Skin of body (tissue), 2 donors: Measurements from ENCODE around the gene OR51B5. TPM values are rescaled to one million over a fixed set of nuclear protein-coding genes. Genes with fewer than 3 reads are reported as not detected.
"Not testable (repeated sequence)": the region's sequence is repeated elsewhere in the genome, so short reads cannot be mapped to it uniquely, and the experiment has no call there.

Experiments used
- DNase-seq: peaks from one replicate; lab custom pipeline; 2025; lab: John Stamatoyannopoulos, UW
- total RNA-seq: library from RNA; depleted of rRNA; stranded (reverse); fragments of >200 nt; gene quantifications from one replicate; pipeline ENCODE4 v1.2.3, GENCODE V29; 2014

OR51B5 gene, protein sequence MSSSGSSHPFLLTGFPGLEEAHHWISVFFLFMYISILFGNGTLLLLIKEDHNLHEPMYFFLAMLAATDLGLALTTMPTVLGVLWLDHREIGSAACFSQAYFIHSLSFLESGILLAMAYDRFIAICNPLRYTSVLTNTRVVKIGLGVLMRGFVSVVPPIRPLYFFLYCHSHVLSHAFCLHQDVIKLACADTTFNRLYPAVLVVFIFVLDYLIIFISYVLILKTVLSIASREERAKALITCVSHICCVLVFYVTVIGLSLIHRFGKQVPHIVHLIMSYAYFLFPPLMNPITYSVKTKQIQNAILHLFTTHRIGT
- 0.30 TPM for total RNA-seq

DNA sequence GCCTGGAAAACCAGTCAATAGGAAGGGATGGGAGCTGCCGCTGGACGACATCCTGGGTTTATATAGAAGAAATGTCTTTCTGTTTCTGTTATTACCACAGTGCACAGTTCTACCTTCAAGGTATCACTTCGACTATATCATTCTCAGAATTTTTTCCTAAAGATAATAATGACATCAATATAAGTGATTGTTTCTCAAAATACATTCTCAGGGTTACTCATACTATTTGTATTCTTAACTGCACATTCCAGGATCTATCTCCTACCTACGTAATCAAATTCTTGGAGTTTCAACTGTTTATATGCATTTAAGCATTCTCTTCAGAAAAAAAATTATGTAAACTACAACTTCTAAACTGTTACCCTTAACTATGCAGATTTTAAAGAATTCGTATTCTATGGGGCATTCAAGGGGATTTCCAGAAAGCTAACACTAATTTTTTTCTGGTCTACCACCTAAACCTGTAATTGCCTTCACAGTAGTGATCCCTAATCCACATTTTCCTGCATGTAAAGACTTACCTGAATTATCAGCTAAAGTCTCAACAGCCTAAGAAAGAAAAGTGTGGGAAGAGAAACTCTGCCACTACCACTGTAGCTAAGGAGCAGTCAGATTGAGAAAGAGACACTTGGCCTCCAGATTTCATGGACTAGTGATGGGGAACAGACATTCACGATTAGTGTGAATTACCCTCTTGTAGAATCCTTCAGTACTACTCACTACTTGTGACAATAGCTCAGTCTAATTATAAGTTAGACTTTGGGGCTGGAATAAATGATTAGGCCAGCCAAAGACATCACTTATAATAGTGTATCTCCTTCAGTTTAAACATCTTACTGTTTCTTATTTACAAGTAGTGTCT lies at the start of gene OR51B5:
OR51B5 (minus strand) TSS at position 51 of the 862 bp plus-strand sequence; CDS start at position 51, 0 bp downstream.
- no peak for DNase-seq

DNA sequence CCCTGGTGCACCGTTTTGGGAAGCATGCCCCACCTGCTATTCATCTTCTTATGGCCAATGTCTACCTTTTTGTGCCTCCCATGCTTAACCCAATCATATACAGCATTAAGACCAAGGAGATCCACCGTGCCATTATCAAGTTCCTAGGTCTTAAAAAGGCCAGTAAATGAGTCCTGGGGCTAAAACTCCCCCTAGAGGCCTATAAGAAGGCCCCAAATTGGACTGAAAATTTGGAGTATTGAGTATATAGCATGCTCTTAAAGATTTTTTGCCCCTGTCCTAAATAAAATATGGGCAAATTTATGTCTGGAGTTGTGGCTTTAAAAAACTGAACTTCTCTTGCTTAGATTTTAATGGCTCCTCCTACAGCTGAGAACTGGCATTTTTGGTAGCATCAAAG lies 46.9 kb upstream of the OR51B5 start:
- no peak for DNase-seq

DNA sequence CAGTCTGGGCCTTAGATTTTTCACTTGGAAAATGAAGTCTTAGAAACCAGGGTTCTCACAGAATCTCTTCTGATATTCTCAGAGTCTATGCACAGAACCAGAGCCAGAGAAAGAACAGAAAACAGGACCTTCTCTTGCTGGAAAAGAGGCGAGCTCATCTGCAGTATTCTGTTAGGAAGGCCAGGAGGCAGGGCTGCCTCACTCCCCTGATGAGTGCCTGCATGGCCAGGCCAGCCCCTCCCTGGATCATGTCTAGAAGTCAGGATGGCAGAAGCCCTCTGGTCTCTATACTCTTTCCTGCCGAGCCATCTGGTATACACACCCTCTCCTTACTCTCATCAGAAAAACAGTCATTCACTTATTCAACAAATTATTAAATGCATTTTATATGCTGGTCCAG lies 41.0 kb upstream of the OR51B5 start:
- DNase-seq, result no peak

DNA sequence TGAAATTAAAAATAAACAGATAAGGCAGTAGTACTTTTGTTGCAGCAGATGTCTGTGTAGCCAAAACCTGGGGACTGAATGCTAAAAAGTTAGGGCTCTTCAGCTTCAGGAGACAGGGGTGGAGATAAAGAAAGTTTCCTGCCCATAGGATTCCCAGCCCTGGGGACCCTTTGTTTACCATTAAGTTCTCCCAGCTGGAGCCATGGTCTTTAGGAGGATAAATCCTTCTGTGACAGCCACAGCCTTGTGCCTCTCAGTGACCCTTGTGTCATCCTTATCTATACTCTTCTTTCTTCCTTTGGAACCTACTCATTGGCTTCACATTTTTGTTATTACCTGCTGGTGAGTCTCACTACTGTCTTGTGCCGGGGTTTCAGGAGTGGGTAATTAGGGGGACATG lies 40.3 kb upstream of the OR51B5 start, which contains the start of gene OR51M1:
OR51M1 (plus strand) TSS at position 237 of the 400 bp plus-strand sequence. CDS start 5,587 bp downstream, outside the sequence.
- DNase-seq, result no peak

DNA sequence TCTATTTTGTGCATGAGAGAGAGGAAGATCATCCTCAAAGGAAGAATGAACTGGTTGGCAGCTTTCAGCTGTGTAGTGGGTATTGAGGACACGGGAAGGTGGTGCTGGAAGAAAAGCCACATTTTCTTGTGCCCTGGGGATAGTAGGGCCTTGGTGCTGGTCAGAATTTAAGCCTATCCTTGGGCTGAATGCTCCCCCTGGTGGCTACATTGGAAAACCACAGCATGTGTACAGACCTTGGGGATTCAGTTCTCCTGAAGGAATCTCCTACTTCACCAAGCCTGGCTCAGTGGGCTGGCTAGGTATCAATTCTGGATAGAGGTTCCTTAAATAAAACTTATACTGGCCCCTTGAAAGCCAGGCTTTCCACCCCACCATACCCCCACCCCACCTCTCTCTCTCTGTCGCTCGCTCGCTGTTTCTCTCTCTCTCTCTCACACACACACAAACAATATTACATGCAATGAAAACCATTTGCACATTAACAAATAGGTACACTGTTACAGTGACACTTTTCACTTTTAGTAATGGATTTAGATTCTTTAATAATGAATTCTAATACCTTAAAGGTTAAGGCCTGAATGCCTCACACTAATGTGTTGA lies 37.5 kb upstream of the OR51B5 start:
- peak; percentile 4 for DNase-seq

DNA sequence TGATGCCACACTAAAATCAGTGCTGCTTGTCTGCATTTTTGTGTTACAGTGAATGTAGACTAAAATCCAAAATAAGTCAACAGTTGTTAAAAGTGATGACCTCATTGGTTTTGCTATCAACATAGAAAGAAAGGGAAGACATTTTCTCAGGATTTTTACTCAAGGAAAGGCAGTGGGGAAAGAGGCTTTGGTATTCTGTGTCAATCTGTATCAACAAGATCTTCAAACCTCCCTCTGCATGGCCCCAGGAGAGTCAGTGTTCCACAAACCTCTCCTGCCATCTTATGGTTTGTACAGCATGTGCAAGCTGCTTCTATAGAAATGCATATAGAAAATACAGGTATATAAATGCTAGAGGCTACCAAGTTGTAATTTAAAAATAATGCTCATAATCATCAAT lies 26.5 kb upstream of the OR51B5 start:
- DNase-seq, result no peak

DNA sequence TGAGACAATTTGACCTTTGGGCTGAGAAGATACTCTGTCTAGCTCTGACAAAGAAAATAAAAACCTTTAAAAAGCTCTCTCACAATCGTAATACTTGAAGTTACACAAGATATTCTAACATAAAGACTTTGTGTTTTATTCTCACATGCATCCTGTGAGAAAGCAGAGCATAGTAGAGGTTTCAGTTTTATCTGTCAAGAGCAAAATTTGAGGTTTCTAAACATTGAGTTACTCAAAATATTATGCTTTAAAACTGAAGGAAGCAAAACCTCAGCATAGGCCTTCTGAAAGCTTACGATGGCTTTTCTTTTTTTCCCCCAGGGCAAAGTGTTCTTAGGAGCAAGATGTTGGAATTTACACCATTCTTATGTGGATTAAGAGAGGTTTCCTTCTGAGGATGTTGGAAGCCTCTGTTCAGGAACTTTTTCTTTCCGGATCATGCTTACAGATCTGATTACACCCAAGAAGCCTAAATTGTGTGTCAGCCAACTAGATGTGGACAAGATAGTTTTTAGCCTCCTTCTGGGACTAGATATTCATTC lies 25.2 kb upstream of the OR51B5 start:
- no peak for DNase-seq

DNA sequence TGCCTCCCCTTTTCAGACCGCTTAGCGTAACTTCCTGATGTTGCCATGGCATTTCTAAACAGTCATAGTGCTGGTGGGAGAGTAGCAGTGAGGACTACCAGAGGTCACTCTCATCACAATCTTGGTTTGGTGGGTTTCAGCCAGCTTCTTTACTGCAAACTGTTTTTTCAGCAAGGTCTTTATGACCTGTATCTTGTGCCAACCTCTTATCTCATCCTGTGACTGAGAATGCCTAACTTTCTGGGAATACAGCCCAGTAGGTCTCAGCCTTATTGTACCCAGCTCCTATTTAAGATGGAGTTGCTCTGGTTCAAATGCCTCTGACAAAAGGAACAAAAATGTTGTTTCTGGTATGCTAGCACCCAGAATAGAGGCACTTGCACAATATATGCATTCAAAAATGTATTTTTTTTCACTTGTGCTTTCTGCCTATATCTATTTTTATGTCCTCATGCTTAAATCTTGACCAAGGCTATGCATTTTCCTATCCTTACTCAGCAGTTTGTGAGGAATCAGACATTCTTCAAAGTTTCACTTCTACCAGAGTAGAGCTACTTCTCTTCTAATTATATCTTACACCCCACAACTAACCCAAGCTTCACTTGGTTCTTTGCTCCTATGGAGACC lies 24.2 kb upstream of the OR51B5 start:
- DNase-seq, result no peak

DNA sequence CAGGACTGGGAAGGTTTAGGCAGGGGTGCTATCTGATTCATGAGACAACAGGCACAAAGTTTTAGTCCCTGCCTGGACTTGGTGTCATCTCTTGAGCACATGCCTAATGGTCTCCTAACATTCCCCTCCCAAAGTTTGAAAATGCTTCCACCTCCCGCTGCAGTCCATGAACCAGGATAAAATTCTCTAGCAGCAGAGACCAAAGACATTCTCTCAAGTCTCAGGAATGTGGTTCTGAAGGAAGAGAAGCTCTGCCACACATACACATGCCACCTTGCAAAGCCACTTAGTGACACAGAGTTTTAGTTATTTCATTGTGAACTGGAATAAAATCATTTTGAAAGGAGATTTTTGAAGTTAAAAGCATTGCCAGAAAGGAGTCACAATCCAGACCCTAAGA lies 23.5 kb upstream of the OR51B5 start:
- DNase-seq, result no peak

DNA sequence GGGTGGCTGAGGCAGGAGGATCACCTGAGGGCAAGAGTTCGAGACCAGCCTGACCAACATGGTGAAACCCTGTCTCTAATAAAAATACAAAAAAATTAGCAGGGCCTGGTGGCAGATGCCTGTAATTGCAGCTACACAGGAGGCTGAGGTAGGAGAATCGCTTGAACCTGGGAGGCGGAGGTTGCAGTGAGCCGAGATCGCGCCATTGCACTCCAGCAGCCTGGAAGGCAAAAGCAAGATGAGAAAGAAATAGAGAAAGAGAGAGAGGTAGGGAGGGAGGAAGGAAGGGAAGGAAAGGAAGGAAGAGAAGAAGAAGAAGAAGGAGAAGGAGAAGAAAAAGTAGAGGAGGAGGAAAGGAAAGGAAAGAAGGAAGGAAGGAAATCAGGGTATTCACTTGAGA lies 23.0 kb upstream of the OR51B5 start:
- not testable (repeated sequence) for DNase-seq

DNA sequence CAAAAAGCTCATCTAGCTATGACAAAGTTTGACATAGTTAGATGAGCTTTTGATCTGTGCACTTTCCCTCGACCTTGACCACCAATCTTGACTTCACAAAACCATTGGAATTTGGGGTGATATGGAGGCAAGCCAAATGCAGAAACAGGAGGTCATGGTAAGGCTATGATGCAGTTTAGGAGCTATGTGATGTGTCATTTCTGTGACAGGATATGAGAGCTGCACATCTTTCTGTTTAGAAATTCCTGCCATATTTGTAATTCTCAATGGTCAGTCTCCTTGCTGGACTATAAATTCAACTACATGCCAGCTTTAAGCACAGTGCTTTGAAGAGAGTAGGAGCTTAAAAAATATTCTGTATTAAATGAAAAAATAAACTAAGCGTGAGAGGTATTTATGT lies 20.9 kb upstream of the OR51B5 start:
- no peak for DNase-seq

DNA sequence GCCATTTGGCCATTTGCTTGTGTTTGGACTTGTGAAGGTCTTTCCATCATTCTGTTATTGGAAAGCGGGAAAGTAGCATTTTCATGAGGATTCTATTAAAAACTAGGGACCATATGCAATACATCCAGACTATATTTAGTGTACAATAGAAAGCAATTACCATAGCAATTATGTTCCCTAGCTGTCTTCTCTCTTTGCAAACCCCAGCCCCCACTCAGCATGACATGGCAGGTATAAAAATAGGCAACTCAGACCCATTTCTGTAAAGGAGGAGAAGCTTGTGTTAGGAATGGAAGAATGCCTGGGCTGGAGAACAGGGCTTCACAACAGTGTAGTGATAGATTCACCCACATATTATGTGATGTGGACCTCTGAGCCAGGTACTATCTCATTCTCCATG lies 20.4 kb upstream of the OR51B5 start:
- DNase-seq, result no peak

DNA sequence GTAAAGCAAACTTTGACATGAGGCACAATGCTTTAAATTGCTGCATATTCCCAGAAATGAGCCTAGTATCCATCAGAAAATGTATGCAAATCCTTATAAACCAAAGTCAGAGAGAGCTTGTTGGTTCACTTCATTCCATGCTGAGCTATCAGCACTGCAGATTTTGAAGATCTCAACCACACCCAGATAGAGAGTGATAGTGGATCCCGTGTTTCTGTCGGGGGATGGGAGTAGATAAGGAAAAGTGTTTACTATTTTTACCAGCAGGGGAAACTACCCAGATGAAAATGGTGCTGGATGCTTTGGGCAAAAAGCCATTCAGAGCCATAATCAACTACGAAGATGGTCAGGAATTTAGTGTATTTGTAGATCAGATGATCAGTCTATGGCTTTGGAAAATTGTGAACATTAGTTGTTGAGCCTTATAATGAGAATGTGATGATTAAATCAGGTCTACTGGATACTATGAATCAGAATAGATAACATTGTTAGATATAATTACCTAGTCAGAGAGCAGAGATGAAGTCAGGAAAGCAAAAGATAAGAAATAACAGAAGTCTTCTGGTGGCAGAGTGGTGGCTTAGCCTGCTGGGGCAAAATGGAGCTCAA lies 18.8 kb upstream of the OR51B5 start:
- DNase-seq, result no peak

DNA sequence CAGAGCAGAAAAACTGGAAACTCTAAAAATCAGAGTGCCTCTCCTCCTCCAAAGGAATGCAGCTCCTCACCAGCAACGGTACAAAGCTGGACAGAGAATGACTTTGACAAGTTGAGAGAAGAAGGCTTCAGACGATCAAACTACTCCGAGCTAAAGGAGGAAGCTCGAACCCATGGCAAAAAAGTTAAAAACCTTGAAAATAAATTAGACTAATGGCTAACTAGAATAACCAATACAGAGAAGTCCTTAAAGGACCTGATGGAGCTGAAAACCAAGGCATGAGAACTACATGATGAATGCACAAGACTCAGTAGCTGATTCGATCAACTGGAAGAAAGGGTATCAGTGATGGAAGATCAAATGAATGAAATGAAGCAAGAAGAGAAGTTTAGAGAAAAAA lies 12.7 kb upstream of the OR51B5 start:
- not testable (repeated sequence) for DNase-seq

DNA sequence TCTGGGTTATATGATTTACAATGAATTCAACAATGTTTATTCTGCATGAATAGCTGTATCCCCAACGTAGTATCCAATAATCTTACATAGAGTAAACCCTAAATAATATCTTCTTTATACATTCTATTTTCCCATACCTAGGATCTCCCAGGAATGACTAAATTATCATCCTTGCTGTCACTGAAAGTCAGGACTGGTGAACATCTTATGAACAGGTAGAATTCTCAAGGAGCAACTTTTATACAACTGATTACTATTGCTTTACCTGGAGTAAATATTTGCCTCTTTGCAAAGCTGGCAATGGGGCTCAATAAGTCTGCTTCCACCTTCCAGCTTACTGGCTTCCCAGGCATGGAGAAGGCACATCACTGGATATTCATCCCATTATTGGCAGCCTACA lies 7.9 kb upstream of the OR51B5 start, which contains the start of gene OR51B6:
OR51B6 (plus strand) TSS at position 301 of the 400 bp plus-strand sequence; CDS start at position 301, 0 bp downstream.
- DNase-seq, result no peak

DNA sequence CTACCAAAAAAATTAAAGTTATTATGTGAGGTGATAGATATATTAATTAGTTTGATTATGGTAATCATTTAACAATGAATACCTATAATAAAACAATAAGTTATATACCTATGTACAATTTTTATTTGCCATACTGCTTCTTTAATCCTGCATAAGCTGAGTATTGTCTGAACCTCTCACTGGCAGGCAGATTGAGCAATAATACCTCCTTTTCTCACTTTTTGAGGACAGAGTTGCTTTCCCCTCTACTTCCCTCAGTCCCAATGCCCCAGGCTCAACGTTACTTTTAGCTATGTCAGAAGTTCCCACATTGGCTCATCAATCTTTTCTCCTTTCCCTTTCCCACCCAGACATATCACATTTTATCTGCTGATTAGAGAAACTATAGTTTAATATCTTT lies 6.2 kb upstream of the OR51B5 start:
- DNase-seq, result no peak

DNA sequence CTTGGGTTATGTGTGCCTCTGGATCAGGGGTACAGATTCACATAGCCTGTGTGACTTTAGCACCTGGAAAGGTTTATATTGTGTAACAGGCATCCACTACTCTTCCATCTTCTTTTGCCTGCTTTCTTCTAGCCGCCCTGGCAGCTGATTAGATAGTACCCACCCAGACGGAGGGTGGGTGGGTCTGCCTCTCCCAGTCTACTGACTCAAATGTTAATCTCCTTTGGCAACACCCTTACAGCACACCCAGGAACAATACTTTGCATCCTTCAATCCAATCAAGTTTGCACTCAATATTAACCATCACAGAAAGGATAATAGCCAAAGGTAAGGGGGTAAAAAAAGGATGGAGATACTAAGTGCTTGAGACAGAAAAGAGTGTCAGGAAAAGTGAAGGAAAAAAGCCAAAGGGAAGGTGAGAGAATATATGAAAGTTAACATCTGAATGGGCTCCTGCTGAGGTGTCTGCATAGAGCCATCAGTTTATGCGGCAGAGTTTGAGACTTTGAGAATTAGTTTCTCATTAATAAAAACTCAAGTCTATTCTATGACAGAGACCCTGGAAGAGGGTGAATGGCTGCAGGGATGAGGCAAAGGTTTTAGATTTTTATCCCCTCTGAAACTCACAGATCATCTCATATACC lies 5.3 kb upstream of the OR51B5 start:
- no peak for DNase-seq

DNA sequence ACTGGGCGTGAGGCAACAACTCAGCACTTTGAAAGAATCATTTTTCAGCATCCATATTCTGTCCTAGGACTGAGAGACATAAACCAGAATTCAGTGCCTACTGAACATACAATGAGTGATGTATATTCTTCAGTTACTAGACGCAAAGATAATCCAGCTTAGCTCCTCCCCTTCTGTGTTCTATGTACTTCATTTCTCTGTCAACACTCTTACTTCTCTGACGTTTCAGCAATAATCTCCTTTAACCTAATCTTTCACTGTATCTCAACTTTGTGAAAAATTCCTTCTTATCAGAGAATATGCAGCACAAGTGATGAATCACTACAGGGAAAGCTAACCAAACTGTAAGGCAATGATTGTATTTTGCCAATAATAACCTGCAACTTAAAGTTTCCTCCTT lies 2.5 kb upstream of the OR51B5 start:
- no peak for DNase-seq

DNA sequence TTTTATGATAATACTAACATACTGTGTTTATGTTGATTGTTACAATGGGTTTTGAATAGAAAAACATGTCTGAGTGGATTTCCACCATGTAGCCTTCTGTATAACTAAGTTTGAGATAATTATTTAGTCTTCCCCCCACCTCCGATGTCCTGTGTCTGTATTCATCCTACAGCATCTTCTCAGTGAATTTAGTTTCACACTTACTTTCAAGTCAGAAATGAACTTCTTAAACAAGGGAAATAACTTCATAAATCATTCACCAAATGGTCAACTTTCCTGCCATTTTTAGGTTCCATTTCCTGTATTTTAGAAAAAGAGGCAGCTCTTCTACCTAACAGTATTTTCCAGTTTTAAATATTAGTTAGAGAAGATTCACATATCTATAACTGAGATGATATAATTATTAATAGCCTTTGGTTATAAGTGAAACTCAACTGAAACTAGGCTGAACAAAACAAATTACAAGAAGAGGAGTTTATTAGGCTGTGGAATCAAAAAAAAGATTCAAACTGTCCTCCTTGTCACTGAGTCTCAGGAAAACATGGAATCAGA lies 3.5 kb downstream of the OR51B5 start:
- DNase-seq, result no peak

DNA sequence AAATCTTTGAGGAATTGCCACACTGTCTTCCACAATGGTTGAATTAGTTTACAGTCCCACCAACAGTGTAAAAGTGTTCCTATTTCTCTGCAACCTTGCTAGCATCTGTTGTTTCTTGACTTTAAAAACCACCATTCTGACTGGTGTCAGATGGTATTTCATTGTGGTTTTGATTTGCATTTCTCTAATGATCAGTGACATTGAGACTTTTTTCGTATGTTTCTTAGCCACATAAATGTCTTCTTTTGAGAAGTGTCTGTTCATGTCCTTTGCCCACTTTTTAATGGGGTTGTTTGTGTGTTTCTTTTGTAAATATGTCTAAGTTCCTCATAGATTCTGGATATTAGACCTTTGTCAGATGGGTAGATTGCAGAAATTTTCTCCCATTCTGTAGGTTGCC lies 6.1 kb downstream of the OR51B5 start:
- DNase-seq, result not testable (repeated sequence)
